Spleen (tissue), 11 donors: Measurements from ENCODE around the gene TTC27. TPM values are rescaled to one million over a fixed set of nuclear protein-coding genes. Genes with fewer than 3 reads are reported as not detected.

Experiments used
- DNase-seq: peaks from one replicate; pipeline ENCODE4 v3.0.0-alpha.2; 2020
- H3K27ac ChIP-seq, 8 donors: fragments of 200-600 bp; sonication (generic) in 7 of 8; 1 replicate in 4 of 8; 2 replicates in 4 of 8; pipeline versions ENCODE4 v1.5.0 to v1.8.0; 2016 to 2021; ENCODE audit warnings: inconsistent platforms in 4 of 8, mild to moderate bottlenecking in 4 of 8, moderate library complexity in 1 of 8
- H3K27me3 ChIP-seq, 7 donors: fragments of 200-600 bp; sonication (generic) in 6 of 7; replicated peaks in 1 of 7; 1 replicate in 4 of 7; 2 replicates in 3 of 7; pipeline versions ENCODE4 v1.5.0 to v1.8.0; 2016 to 2021; ENCODE audit warnings: inconsistent platforms in 3 of 7, mild to moderate bottlenecking in 1 of 7
- H3K36me3 ChIP-seq, 6 donors: fragments of 200-600 bp; sonication (generic) in 5 of 6; 1 replicate in 4 of 6; 2 replicates in 2 of 6; pipeline versions ENCODE4 v1.5.0 to v1.8.0; 2016 to 2021; ENCODE audit warnings: inconsistent platforms in 2 of 6
- H3K4me1 ChIP-seq, 6 donors: fragments of 200-600 bp; sonication (generic) in 5 of 6; 1 replicate in 3 of 6; 2 replicates in 3 of 6; pipeline versions ENCODE4 v1.5.0 to v1.8.0; 2016 to 2021; ENCODE audit warnings: inconsistent platforms in 3 of 6
- H3K4me3 ChIP-seq, 8 donors: fragments of 200-600 bp; sonication (generic) in 7 of 8; 1 replicate in 4 of 8; 2 replicates in 4 of 8; pipeline versions ENCODE4 v1.5.0 to v1.8.0; 2016 to 2021; ENCODE audit warnings: inconsistent platforms in 4 of 8, mild to moderate bottlenecking in 4 of 8, moderate library complexity in 2 of 8
- H3K9me3 ChIP-seq, 8 donors: fragments of 200-600 bp; sonication (generic) in 7 of 8; 1 replicate in 4 of 8; 2 replicates in 4 of 8; pipeline versions ENCODE4 v1.5.0 to v1.8.0; 2016 to 2021; ENCODE audit warnings: inconsistent platforms in 4 of 8
- CTCF ChIP-seq, 11 experiments: fragments of 200-600 bp in 7 of 11; fragments of 450-650 bp in 4 of 11; sonication (generic) in 4 of 11; IDR thresholded peaks in 8 of 11; conservative IDR thresholded peaks in 3 of 11; 1 replicate in 7 of 11; 2 replicates in 4 of 11; pipeline versions ENCODE4 v1.4.0 to v1.8.0; 2016 to 2021; ENCODE audit warnings: antibody characterized with exemption in 11 of 11, inconsistent platforms in 4 of 11, mild to moderate bottlenecking in 1 of 11
- POLR2A ChIP-seq, 3 donors: fragments of 450-650 bp; IDR thresholded peaks; one replicate each; pipeline ENCODE4 v1.5.1; 2017; ENCODE audit warnings: antibody characterized with exemption in 3 of 3, mild to moderate bottlenecking in 1 of 3
- POLR2AphosphoS5 ChIP-seq, 3 donors: sonication (generic); formaldehyde crosslinking; IDR thresholded peaks; one replicate each; pipeline ENCODE4 v1.5.1; 2017; ENCODE audit warnings: antibody characterized with exemption in 3 of 3
- WGBS, 5 donors: extraction: QIAGEN DNeasy Blood & Tissue Kit in 3 of 5; methylation state at CpG; one replicate each; pipeline versions ENCODE4 v1.1.5 to v1.1.7; 2013 to 2018; 5-methylcytosine and 5-hydroxymethylcytosine counted together
- intact Hi-C: fragments of 100-400 bp; cut with DNase I; formaldehyde crosslinking; loops from one replicate; pipeline ENCODE4 v1.15.0; 2023; ENCODE audit warnings: low total_unique reads
- polyA plus RNA-seq, 3 donors: library from polyadenylated mRNA; stranded (reverse); fragments of 200-250 nt; gene quantifications; one replicate each; pipeline ENCODE4 v1.2.1, GENCODE V29; 2013
- total RNA-seq, 7 donors: library from RNA; depleted of rRNA in 3 of 7; stranded (reverse); fragments of >200 nt in 3 of 7; fragmentation: NEBNext Ultra II Directional in 4 of 7; extraction: Animal tissue kit (Norgen Biotek cat#: 25700) in 4 of 7; gene quantifications; one replicate each; pipeline versions ENCODE4 v1.1.0 to v1.2.1, GENCODE V29; 2016 to 2021
- donor health status: healthy with polysubstance abuse.
- donor health status: DM: no; HTN: no; CAD: no; lungs with moderate emphysema.
- donor health status: DM: no; HTN: no; CAD: no.
- donor health status: Bipolar disorder and iron deficiency.
- donor health status: healthy.
- donor health status: DM: no; HTN: no; CAD: no.
- donor health status: DM: yes; HTN: yes; CAD: no.

TTC27 gene
- total and polyA plus RNA-seq, 10 donors: 9.0 to 28.5 (median 20.6) TPM

DNA sequence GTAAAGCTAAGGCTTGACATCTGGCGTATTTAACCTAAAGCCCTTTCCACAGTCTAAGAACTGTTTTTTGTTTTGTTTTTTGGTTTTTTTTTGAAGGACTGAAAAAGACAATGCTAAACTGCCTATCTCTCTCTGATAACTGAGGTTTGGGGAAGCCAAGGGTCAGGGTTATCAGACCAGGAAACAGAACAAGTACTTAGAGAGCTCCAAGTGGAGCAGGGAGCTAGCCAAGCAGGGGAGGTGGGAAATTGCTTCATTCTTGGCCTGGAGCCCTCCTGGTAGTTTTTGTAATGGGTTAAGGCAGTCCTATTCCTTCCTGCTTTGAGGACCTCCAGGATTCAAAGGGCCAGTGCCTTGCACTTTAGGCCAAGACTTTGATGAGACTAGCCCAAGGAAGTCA, 164.6 kb downstream of the TTC27 start:
- WGBS, 5 donors: 66 to 84% (median 82%) methylated on average over 1 of the region's 1 CpG
- intact Hi-C loops: no loop called here

DNA sequence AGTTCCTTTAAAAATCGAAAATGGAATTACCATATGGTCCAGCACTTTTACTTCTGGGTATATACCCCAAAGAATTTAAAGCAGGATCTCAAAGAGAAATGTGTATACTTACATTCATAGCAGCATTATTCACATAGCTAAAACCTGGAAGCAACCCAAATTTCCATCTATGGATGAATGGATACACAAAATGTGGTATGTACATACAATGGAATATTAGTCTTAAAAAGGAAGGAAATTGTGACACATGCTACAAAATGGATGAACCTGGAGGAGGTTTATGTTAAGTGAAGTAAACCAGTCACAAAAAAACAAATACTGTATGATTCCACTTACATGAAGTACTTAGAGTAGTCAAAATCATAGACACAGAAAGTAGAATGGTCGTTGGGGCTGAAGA, 171.0 kb downstream of the TTC27 start:
- Histone ChIP-seq H3K36me3 (peaks cover 0 to 6% (median 0%) of the 10 kb centered on the region in 6 donors), H3K4me3 (no peak overlapping the region), H3K27ac (no peak overlapping the region), H3K9me3 (no peaks in the 10 kb centered on the region), H3K4me1 (no peaks in the 10 kb centered on the region), H3K27me3 (no peaks in the 10 kb centered on the region)
- TF ChIP-seq POLR2A (IDR thresholded peaks at IDR 0.05) (no peak), CTCF (IDR thresholded peaks at IDR 0.05 in 8 of 11, conservative IDR thresholded peaks at IDR 0.05 in 3 of 11) (no peak)
- intact Hi-C loops: no loop called here
- no peak for DNase-seq
- 80 to 97% (median 91%) methylated on average over 2 of the region's 2 CpGs for WGBS, 5 donors

More for the DNA sequence above, 164.6 kb downstream of the TTC27 start:
- H3K9me3 ChIP-seq: peaks cover 0 to 6% (median 0%) of the 10 kb centered on the region in 8 donors
- DNase-seq: no peak
- peak overlapping the region in 3 of 8 donors; percentile 4 to 29 (median 9) for H3K27ac ChIP-seq
- no peak for TF ChIP-seq CTCF (IDR thresholded peaks at IDR 0.05 in 8 of 11, conservative IDR thresholded peaks at IDR 0.05 in 3 of 11)
- peak in 1 of 3 donors; percentile 57 for TF ChIP-seq POLR2AphosphoS5 (IDR thresholded peaks at IDR 0.05)
- peaks cover 0 to 40% (median 0%) of the 10 kb centered on the region in 6 donors for H3K36me3 ChIP-seq
- no peak overlapping the region for H3K4me3 ChIP-seq
- no peaks in the 10 kb centered on the region for H3K27me3 ChIP-seq
- H3K4me1 ChIP-seq: peaks cover 0 to 18% (median 0%) of the 10 kb centered on the region in 6 donors

DNA sequence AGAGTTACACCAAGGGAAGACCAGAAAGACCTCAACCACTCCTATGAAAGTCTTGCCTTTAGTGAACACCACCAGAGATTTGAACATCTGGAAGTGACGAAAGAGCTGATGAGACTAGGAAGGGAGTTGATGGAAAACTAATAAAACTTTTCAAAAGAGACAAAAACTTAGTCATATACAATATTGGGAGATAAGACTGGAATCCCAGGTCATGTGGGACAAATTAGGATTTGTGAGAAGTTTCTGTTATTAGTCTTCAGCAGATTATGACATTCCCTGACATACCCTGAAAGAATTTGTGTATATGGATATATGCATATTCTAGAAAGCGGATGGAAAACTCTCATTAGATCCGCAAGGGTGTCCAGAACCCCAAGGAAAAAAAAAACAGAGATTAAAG, 173.9 kb downstream of the TTC27 start:
- intact Hi-C loops: no loop called here
- DNase-seq: no peak
- WGBS, 5 donors: 95 to 100% (median 99%) methylated on average over 3 of the region's 3 CpGs
- no peaks in the 10 kb centered on the region for H3K9me3 ChIP-seq
- H3K4me3 ChIP-seq: no peak overlapping the region
- no peaks in the 10 kb centered on the region for H3K27me3 ChIP-seq
- peaks cover 0 to 5% (median 0%) of the 10 kb centered on the region in 6 donors for H3K36me3 ChIP-seq
- H3K4me1 ChIP-seq: no peaks in the 10 kb centered on the region
- TF ChIP-seq CTCF (IDR thresholded peaks at IDR 0.05 in 8 of 11, conservative IDR thresholded peaks at IDR 0.05 in 3 of 11): no peak
- H3K27ac ChIP-seq: no peak overlapping the region

DNA sequence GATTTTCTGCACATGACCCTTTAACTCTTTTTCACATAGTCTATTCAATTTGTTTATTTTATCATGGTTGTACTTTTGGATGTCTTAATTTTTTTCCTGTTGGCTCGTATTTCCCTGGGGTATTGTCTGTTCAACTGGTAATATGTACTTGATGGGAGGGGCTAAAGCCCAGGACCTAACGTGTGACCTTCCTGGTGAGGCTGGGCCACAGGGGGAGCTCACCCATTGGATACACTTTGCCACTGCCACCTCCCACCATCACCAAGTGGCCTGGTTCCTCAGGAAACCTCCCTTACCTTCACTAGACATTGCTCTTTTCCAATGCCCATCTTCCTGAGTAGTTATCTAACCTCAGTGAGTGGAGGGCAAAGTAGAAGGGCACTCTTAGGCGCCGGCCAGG, 175.0 kb downstream of the TTC27 start:
- Histone ChIP-seq H3K4me3 (no peak overlapping the region), H3K27me3 (no peaks in the 10 kb centered on the region), H3K9me3 (no peaks in the 10 kb centered on the region), H3K4me1 (no peaks in the 10 kb centered on the region), H3K27ac (no peak overlapping the region), H3K36me3 (peaks cover 0 to 5% (median 0%) of the 10 kb centered on the region in 6 donors)
- intact Hi-C loops: no loop called here
- no peak for DNase-seq
- WGBS, 5 donors: 83 to 99% (median 95%) methylated on average over 4 of the region's 4 CpGs
- TF ChIP-seq CTCF (IDR thresholded peaks at IDR 0.05 in 8 of 11, conservative IDR thresholded peaks at IDR 0.05 in 3 of 11) (no peak), POLR2A (IDR thresholded peaks at IDR 0.05) (no peak), POLR2AphosphoS5 (IDR thresholded peaks at IDR 0.05) (no peak)
